Right lobe of liver (tissue), 6 donors: ENCODE measurements around the gene PTPRD. TPM values are rescaled to one million over a fixed set of nuclear protein-coding genes. Genes with fewer than 3 reads are reported as not detected.

Source experiments
- ATAC-seq, 4 donors: fragments of 200-7000 bp; cut with Tn5 transposase; one replicate each; pipeline ENCODE4 v1.9.1; 2020; ENCODE audit warnings: mild to moderate bottlenecking in 4 of 4, moderate library complexity in 4 of 4
- DNase-seq, 3 donors: peaks; one replicate each; pipeline ENCODE4 v3.0.0-alpha.2; 2020
- H3K27ac ChIP-seq, 3 donors: fragments of 200-600 bp; one replicate each; pipeline ENCODE4 v1.8.0; 2022
- H3K27me3 ChIP-seq, 2 donors: fragments of 200-600 bp; one replicate each; pipeline ENCODE4 v1.8.0; 2022
- H3K36me3 ChIP-seq, 4 donors: fragments of 200-600 bp; sonication (generic) in 1 of 4; one replicate each; pipeline versions ENCODE4 v1.5.1 to v1.8.0; 2017 to 2022; ENCODE audit warnings: control low read depth in 1 of 4
- H3K4me1 ChIP-seq, 4 donors: fragments of 200-600 bp; sonication (generic) in 1 of 4; one replicate each; pipeline versions ENCODE4 v1.5.1 to v1.8.0; 2017 to 2022; ENCODE audit warnings: control low read depth in 1 of 4
- H3K4me3 ChIP-seq, 3 donors: fragments of 200-600 bp; one replicate each; pipeline ENCODE4 v1.8.0; 2022
- H3K9me3 ChIP-seq, 4 donors: fragments of 200-600 bp; sonication (generic) in 1 of 4; one replicate each; pipeline versions ENCODE4 v1.5.1 to v1.8.0; 2017 to 2022; ENCODE audit warnings: control low read depth in 1 of 4
- CTCF ChIP-seq, 4 donors: fragments of 200-600 bp in 3 of 4; fragments of 450-650 bp in 1 of 4; IDR thresholded peaks; one replicate each; pipeline versions ENCODE4 v1.5.1 to v1.8.0; 2016 to 2022; ENCODE audit warnings: antibody characterized with exemption in 4 of 4, mild to moderate bottlenecking in 2 of 4
- POLR2A ChIP-seq: fragments of 450-650 bp; IDR thresholded peaks from one replicate; pipeline ENCODE4 v1.6.1; 2017; ENCODE audit warnings: antibody characterized with exemption, mild to moderate bottlenecking
- WGBS: methylation state at CpG from one replicate; pipeline ENCODE4 v1.1.6; 2018; ENCODE audit warnings: low coverage, low lambda C conversion rate; ENCODE audit not compliant: insufficient coverage; ENCODE audit errors: missing lambda C conversion rate; 5-methylcytosine and 5-hydroxymethylcytosine counted together
- intact Hi-C, 2 donors: fragments of 100-400 bp; cut with DNase I; formaldehyde crosslinking; loops; one replicate each; pipeline versions ENCODE4 v1.11.2 to v1.14.1; 2022
- total RNA-seq, 6 experiments: library from RNA; depleted of rRNA in 2 of 6; stranded (reverse); fragments of >200 nt in 2 of 6; fragmentation: NEBNext Ultra II Directional in 3 of 6; extraction: Animal tissue kit (Norgen Biotek cat#: 25700) in 3 of 6; gene quantifications; one replicate each; pipeline versions ENCODE4 v1.1.0 to v1.2.4, GENCODE V29; 2016 to 2023
- donor health status: DM: no; HTN: yes; CAD: no.
- donor health status: DM: no; HTN: no; CAD: no.
- donor health status: DM: no; HTN: no; CAD: no.
- donor health status: DM: no; HTN: yes; CAD: no.
- donor health status: DM: no; HTN: yes; CAD: no.

The PTPRD gene
- total RNA-seq, 6 experiments from 2014 or later = 5.4 to 29.8 (median 13.9) TPM

GRCh38 chr9:9522406-9522805 lies 1090.4 kb downstream of the PTPRD start:
- TF ChIP-seq POLR2A (no peak), CTCF (IDR thresholded peaks at IDR 0.05) (no peak)
- intact Hi-C loops = no loop called here
- no peak for ATAC-seq

GRCh38 chr9:9521033-9521779 lies 1091.6 kb downstream of the PTPRD start:
- DNase-seq = no peak
- Histone ChIP-seq H3K27ac (no peak overlapping the region), H3K36me3 (no peaks in the 10 kb centered on the region), H3K4me3 (no peak overlapping the region), H3K27me3 (no peaks in the 10 kb centered on the region), H3K4me1 (no peaks in the 10 kb centered on the region), H3K9me3 (no peaks in the 10 kb centered on the region)
- intact Hi-C loops = no loop called here
- ATAC-seq = no peak
- TF ChIP-seq CTCF (IDR thresholded peaks at IDR 0.05) (no peak), POLR2A (no peak)
- WGBS = 22% methylated on average over 5 of the region's 5 CpGs

More at GRCh38 chr9:9522406-9522805, 1090.4 kb downstream of the PTPRD start:
- Histone ChIP-seq H3K27ac (no peak overlapping the region), H3K4me3 (no peak overlapping the region), H3K4me1 (no peaks in the 10 kb centered on the region), H3K36me3 (no peaks in the 10 kb centered on the region), H3K9me3 (no peaks in the 10 kb centered on the region), H3K27me3 (no peaks in the 10 kb centered on the region)
- DNase-seq = no peak
- 32% methylated on average over 1 of the region's 1 CpG for WGBS

- H3K4me1 ChIP-seq = no peaks in the 10 kb centered on the region
- H3K36me3 ChIP-seq = no peaks in the 10 kb centered on the region
- no peaks in the 10 kb centered on the region for H3K9me3 ChIP-seq
- no peak overlapping the region for H3K27ac ChIP-seq
- TF ChIP-seq CTCF (IDR thresholded peaks at IDR 0.05) = no peak
- DNase-seq (no peak), ATAC-seq (no peak)
- intact Hi-C loops = no loop called here
- H3K27me3 ChIP-seq = no peaks in the 10 kb centered on the region
- no peak overlapping the region for H3K4me3 ChIP-seq
- 29% methylated on average over 1 of the region's 1 CpG for WGBS
These were observed 1107.9 kb downstream of the PTPRD start for GRCh38 chr9:9504869-9505268.

GRCh38 chr9:9499546-9499945 lies 1113.3 kb downstream of the PTPRD start:
- no peak for ATAC-seq
- no peak for DNase-seq
- H3K27me3 ChIP-seq = no peaks in the 10 kb centered on the region

More at GRCh38 chr9:9499546-9499945, 1113.3 kb downstream of the PTPRD start:
- Histone ChIP-seq H3K4me3 (no peak overlapping the region), H3K9me3 (no peaks in the 10 kb centered on the region), H3K4me1 (no peaks in the 10 kb centered on the region), H3K36me3 (no peaks in the 10 kb centered on the region), H3K27ac (no peak overlapping the region)
- TF ChIP-seq POLR2A (no peak), CTCF (IDR thresholded peaks at IDR 0.05) (peak in 1 of 4 donors; percentile 12)
- intact Hi-C loops = no loop called here
